Bronchial smooth muscle cell (primary cell): ENCODE results near the gene GATAD2A. TPM values are rescaled to one million over a fixed set of nuclear protein-coding genes. Genes with fewer than 3 reads are reported as not detected.

ENCODE experiments used
- total RNA-seq: library from RNA; depleted of rRNA; stranded (reverse); fragments of >200 nt; gene quantifications from 2 replicates; pipeline ENCODE4 v1.2.1, GENCODE V29; 2014

GATAD2A gene, protein sequence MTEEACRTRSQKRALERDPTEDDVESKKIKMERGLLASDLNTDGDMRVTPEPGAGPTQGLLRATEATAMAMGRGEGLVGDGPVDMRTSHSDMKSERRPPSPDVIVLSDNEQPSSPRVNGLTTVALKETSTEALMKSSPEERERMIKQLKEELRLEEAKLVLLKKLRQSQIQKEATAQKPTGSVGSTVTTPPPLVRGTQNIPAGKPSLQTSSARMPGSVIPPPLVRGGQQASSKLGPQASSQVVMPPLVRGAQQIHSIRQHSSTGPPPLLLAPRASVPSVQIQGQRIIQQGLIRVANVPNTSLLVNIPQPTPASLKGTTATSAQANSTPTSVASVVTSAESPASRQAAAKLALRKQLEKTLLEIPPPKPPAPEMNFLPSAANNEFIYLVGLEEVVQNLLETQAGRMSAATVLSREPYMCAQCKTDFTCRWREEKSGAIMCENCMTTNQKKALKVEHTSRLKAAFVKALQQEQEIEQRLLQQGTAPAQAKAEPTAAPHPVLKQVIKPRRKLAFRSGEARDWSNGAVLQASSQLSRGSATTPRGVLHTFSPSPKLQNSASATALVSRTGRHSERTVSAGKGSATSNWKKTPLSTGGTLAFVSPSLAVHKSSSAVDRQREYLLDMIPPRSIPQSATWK
- total RNA-seq, result 20.2 and 20.8 TPM in 2 replicates

DNA sequence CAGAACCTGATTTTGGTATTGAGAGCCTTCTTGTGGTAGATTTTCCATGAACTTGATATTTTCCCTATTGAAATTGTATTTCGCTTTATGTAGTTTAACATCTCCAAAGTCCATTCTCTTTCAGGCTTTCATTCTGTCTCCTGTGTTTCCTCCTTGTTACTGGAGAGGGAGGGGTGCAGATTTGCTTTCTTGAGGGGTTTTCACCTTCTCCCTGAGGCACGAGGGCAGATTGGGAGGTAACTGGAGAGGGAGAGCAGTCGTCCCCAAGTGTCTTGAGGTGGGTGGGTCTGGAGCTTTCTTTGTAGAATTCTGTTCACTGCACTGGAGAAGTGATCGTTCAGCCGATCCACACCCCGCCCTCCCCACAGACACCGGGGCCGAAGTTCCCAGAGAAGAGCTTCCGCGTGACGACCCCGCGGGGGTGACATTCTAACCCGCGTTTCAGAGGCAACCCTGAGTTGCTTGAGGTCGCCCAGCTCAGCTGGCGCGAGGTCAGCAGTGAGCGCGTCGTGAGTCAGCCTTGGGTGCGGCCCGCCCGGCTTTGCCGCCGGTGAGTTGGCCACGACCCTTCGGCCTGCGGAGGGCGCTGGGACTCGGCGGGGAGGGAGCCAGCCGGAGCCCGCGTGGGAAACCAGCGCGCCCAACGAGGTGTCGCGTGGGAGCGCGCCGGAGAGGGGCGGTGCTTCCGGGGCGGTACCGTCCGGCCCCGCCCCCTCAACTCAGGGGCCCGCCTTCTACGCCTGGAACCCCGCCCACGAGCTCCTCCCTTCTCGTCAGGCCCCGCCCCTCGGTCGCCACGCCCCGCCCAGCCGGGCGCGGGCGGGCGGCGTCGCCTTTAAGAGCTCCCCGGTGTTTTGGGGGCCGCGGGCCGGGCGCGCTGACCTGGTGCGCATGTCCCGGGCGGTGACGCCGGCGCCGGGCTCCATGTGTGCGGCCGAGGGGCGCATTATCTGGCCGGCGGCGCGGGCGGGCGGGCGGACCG, at the start of gene GATAD2A:
Gene GATAD2A, plus strand, starts transcription at position 797 of the 982 bp plus-strand sequence. CDS start 59,671 bp downstream, outside the sequence.

DNA sequence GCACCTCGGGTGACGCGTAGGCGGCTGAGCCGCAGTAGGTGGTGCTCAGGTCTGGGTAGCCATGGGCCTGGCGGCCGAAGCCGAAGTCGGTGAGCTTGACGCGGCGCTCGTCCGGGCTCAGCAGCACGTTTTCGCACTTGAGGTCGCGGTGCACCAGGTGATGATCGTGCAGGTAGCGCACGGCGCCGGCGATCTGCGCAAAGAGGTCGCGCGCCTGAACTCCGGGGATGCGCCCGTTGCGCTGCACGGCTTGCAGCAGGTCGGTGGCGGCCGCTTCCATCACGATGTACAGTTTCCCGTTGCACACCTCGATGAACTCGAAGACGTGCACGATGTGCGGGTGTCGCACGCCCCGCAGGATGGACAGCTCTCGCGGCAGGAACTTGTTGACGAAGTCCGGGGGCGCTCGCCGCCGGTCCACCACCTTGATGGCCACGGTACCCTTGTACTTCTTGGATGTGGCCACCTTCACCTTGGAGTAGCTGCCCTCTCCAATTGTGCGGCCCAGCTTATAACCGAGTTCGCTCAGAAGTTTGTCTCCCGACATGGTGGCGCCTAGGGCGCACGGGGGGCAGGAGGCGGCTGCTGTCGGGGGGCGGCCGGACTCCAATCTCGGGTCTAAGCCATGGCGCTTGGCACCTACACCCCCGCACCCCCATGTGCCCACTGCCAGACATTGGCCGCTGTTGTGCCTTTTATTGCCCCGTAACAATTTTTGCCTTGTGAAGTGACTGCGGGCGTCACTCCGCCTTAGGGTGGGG, 109.6 kb downstream of the GATAD2A start, which contains the start of gene TSSK6:
Gene TSSK6, minus strand, starts transcription at position 668 of the 761 bp plus-strand sequence. Its CDS starts 121 bp downstream, at position 547.

DNA sequence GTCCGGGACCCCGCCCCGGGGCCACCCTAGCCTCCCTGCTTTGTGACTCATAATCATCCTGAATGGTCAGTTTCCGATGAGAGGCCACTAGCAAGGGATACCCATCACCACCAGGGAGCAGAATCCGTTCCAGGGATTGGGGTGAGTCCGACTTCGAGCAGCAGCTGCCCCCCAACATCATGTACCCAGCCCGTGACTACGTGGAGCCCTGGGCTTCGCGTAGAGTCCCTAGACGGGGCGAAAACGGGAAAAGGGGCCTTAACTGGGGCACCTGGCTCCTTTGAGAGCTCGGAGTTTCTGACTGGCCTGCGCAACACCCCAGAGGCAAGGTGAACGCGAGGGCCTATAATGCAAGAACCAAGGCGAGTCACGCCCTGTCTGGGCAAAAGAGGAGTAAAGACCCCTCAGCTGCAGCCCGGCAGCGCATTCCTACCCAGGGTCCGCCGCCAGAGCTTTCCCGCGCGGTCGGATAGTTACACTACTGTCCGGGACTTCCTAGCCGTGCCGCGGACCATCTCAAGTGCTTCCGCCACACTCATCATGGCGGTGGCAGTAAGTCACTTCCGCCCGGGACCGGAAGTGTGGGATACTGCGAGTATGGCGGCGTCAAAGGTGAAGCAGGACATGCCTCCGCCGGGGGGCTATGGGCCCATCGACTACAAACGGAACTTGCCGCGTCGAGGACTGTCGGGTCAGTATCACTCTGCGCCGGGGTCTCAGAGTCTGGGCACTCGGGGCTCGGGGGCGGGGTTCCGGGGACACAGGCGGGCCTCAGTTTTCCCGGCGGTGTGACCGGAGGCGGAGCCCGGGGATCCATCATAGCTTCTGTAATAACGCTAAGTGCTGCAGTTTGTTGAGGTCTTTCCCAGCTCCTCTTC, 110.4 kb downstream of the GATAD2A start, which contains the start of gene NDUFA13:
Gene NDUFA13, plus strand, starts transcription at position 584 of the 878 bp plus-strand sequence. Its CDS starts 14 bp downstream, at position 598.

DNA sequence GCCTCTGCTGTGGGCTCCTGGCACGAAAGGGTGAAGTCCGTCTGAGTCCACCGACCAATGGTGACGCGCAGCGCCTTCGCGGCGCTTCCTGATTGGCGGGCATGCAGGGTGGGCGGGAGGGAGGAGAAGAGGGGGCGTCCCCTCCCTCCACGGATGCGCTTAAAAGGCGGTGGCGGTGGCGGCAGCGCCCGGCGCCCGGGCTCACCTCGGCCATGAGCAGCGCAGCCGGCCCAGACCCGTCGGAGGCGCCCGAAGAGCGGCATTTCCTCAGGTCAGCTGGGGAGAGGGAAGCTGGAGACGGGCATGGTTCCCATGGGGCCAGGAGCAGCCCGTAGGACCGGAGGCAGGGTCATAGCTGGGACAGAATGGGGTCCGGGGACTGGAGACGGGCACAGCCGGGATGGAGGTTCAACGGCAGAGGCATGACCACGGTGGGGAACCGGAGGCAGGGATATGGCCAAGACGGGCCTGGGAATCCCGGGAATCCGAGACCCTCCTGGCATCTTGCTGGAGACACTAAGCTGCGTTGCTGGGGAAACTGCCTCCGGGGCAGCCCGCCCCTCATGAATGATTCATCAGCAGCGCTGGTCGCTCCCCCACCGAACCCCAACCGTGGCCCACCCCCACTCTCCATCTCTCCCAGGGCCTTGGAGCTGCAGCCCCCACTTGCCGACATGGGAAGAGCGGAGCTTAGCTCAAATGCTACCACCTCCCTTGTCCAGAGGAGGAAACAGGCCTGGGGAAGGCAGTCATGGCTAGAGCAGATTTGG, 123.4 kb downstream of the GATAD2A start, which contains the start of gene YJEFN3:
Gene YJEFN3, plus strand, starts transcription at position 191 of the 770 bp plus-strand sequence. Its CDS starts 22 bp downstream, at position 213.

DNA sequence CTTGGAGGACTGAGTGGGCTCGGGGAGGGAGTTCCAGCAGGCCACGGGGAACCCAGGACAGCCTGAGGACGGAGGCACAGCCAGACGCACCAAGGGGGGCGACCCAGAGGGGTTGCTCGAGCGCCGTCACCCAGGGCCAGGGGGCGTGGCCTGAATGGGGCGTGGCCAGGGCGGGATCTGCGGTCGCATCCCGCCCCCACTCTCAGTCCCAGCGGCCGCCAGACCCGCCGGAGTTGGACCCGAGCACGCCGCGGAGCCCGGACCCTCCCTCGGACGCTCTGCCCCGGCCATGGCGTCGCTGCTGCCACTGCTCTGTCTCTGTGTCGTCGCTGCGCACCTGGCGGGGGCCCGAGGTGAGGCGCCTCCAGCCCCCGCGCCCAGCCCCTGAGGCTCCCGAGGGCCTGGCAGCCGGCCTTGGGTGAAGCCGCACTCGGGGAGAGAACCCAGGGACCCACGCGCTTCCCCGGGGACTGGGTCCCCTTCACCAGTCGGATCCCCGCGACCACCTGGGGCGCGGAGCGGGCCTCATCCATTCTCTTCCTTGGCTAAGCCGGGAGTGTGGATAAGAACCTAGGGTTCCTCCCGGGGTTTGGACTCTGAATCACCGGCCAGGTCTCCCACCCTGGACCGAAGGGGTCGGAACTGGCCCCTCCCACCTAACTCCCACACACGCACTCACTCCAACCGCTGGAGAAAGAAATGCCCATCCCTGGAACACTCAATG, 132.7 kb downstream of the GATAD2A start, which contains the start of gene CILP2:
Gene CILP2, plus strand, starts transcription at position 205 of the 724 bp plus-strand sequence. Its CDS starts 85 bp downstream, at position 290.

Other genes with a start within 250 kb of the GATAD2A start
- under 0.01 and 0.34 TPM in 2 replicates for gene MEF2B, start 235.4 kb upstream of the GATAD2A start, total RNA-seq
- 11.5 and 12.1 TPM in 2 replicates for gene BORCS8, start 213.5 kb upstream of the GATAD2A start, total RNA-seq
- gene RFXANK, start 213.4 kb upstream of the GATAD2A start, total RNA-seq, result 67.5 and 70.0 TPM in 2 replicates
- 3.0 and 3.3 TPM in 2 replicates for gene NR2C2AP, start 202.3 kb upstream of the GATAD2A start, total RNA-seq
- under 0.01 TPM in 1 of 2 replicates, not detected in the other for gene NCAN, start 193.7 kb upstream of the GATAD2A start, total RNA-seq
- gene TM6SF2, start 132.4 kb upstream of the GATAD2A start, total RNA-seq, result 0.95 and 1.1 TPM in 2 replicates
- 27.9 and 29.9 TPM in 2 replicates for gene SUGP1, start 85.2 kb upstream of the GATAD2A start, total RNA-seq
- gene MAU2, start 84.8 kb upstream of the GATAD2A start, total RNA-seq, result 26.3 and 31.6 TPM in 2 replicates
- 1.9 and 2.2 TPM in 2 replicates for gene TSSK6, start 109.9 kb downstream of the GATAD2A start, total RNA-seq
- 435 and 561 TPM in 2 replicates for gene NDUFA13, start 110.5 kb downstream of the GATAD2A start, total RNA-seq
- 0.17 and 0.32 TPM in 2 replicates for gene YJEFN3, start 123.2 kb downstream of the GATAD2A start, total RNA-seq
- under 0.01 and 0.16 TPM in 2 replicates for gene CILP2, start 132.6 kb downstream of the GATAD2A start, total RNA-seq
- gene PBX4, start 213.0 kb downstream of the GATAD2A start, total RNA-seq, result 2.2 and 3.0 TPM in 2 replicates
- 0.52 and 1.9 TPM in 2 replicates for gene LPAR2, start 222.5 kb downstream of the GATAD2A start, total RNA-seq
- 1.9 and 4.9 TPM in 2 replicates for gene GMIP, start 238.0 kb downstream of the GATAD2A start, total RNA-seq